GM12874 (cell line): Measurements from ENCODE around the gene GTPBP1.

Experiments
- CTCF ChIP-seq: IDR thresholded peaks from 2 replicates; pipeline ENCODE4 v1.5.1; 2011; ENCODE audit warnings: low read depth, mild to moderate bottlenecking, control low read depth, low read length, moderate library complexity; ENCODE audit not compliant: insufficient read depth

Gene GTPBP1

GRCh38 chr22:38744981-38745380 is 39.2 kb downstream of the GTPBP1 start:
- no peak for TF ChIP-seq CTCF

GRCh38 chr22:38745676-38746460 is 40.1 kb downstream of the GTPBP1 start:
- no peak for TF ChIP-seq CTCF

- TF ChIP-seq CTCF: no peak
Measured at GRCh38 chr22:38748487-38749136, 42.9 kb downstream of the GTPBP1 start.

- no peak for TF ChIP-seq CTCF
Measured at GRCh38 chr22:38750104-38750503, 44.4 kb downstream of the GTPBP1 start.

GRCh38 chr22:38750638-38751037 is 44.9 kb downstream of the GTPBP1 start:
- TF ChIP-seq CTCF: no peak

- no peak for TF ChIP-seq CTCF
Measured at GRCh38 chr22:38751066-38751421, 45.3 kb downstream of the GTPBP1 start.

GRCh38 chr22:38751422-38752346 is 45.9 kb downstream of the GTPBP1 start:
- no peak for TF ChIP-seq CTCF
